DND-41 (cell line): ENCODE results near the gene WHRN.

Experiments
- CTCF ChIP-seq: IDR thresholded peaks from 2 replicates; pipeline ENCODE4 v1.5.1; 2012; ENCODE audit warnings: borderline replicate concordance, low read length, moderate library complexity, mild to moderate bottlenecking; ENCODE audit not compliant: poor library complexity, severe bottlenecking; ENCODE audit errors: extremely low read depth
- EZH2 ChIP-seq: IDR thresholded peaks from 3 replicates; pipeline ENCODE4 v1.6.1; 2012; ENCODE audit warnings: borderline replicate concordance, low read depth, mild to moderate bottlenecking, moderate library complexity, low read length, inconsistent platforms; ENCODE audit not compliant: severe bottlenecking

- TF ChIP-seq CTCF, result no peak
- TF ChIP-seq EZH2, result no peak
Measured at GRCh38 chr9:114366334-114367128, 138.7 kb downstream of the WHRN start.
